GM12865 (cell line): ENCODE measurements around the gene PIAS1.

Experiments used
- DNase-seq: peaks from one replicate; pipeline ENCODE4 v3.0.0; 2010; ENCODE audit warnings: low read depth
- H3K4me3 ChIP-seq: 2 replicates; pipeline ENCODE4 v1.5.1; 2011; ENCODE audit warnings: mild to moderate bottlenecking, low read depth, low read length, control low read depth
- TF ChIP-seq, protein P1 (sequence below): IDR thresholded peaks from 2 replicates; pipeline ENCODE4 v1.5.1; 2011; ENCODE audit warnings: low read length, control low read depth, low read depth, inconsistent platforms; ENCODE audit not compliant: insufficient read depth; ENCODE audit errors: missing control alignments

Gene PIAS1

DNA sequence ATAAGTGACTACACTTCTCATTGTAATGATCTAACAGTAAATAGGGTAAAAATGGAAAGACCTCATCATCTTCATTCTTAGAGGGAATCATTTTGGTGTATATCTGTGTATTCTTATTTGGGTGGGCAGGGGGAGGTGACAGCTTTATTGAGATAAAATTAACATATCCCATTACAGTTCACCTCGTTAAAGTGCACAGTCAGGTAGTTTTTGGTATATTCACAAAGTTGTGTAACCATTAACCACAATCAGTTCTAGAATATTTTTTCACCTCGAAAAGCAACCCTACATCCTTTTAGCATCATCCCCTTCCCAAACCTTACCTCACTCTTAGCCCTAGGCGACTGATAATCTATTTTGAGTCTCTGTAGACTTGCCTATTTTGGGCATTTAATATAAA, 8.1 kb downstream of the PIAS1 start:
- DNase-seq, result no peak
- H3K4me3 ChIP-seq, result no peak overlapping the region
- TF ChIP-seq, protein P1, sequence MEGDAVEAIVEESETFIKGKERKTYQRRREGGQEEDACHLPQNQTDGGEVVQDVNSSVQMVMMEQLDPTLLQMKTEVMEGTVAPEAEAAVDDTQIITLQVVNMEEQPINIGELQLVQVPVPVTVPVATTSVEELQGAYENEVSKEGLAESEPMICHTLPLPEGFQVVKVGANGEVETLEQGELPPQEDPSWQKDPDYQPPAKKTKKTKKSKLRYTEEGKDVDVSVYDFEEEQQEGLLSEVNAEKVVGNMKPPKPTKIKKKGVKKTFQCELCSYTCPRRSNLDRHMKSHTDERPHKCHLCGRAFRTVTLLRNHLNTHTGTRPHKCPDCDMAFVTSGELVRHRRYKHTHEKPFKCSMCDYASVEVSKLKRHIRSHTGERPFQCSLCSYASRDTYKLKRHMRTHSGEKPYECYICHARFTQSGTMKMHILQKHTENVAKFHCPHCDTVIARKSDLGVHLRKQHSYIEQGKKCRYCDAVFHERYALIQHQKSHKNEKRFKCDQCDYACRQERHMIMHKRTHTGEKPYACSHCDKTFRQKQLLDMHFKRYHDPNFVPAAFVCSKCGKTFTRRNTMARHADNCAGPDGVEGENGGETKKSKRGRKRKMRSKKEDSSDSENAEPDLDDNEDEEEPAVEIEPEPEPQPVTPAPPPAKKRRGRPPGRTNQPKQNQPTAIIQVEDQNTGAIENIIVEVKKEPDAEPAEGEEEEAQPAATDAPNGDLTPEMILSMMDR, result no peak

DNA sequence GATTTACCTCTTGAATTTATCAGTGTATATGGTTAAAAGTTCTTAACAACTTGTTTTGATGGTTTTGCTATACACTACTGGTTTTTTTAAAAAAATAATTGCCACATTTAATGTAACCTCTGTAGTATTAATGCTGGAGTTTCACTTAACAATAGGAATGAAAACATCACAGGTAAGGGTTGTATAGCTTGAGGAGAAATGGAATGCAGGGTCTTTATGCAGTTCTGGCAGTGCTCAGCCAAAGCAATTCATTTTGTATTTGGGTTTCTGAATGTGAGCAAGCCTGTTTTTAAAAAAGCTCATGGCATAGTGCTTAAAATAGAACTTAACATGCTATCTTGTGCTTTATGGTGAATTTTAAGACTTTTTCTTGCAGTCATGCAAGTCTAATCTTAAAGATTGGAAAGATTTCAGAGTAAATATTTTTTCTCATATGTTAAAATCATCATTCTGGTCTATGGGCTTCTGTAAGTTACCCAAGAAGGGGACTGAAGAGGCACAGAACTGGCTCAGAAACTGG, 8.9 kb downstream of the PIAS1 start:
- TF ChIP-seq, protein P1, result no peak
- DNase-seq, result no peak
- H3K4me3 ChIP-seq, result no peak overlapping the region

DNA sequence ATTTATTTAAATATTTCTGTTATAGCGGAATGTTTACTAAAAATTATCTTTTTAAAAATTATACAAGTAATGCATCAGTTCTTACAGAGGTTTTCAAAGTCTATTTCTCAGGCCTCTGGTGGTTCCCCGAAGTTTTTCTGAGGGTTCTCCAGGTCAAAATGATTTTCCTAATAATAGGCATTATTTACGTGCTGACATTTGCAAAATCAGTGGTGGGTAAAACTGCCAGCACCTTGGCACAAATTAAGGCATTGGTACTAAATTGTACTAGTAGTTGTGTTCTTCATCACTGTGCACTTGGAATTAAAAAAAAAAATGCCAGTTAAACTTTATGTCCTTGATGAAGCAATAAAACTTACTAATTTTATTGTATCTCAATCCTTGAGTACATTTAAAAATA, 9.5 kb downstream of the PIAS1 start:
- TF ChIP-seq, protein P1, result no peak
- H3K4me3 ChIP-seq, result no peak overlapping the region
- DNase-seq, result no peak

DNA sequence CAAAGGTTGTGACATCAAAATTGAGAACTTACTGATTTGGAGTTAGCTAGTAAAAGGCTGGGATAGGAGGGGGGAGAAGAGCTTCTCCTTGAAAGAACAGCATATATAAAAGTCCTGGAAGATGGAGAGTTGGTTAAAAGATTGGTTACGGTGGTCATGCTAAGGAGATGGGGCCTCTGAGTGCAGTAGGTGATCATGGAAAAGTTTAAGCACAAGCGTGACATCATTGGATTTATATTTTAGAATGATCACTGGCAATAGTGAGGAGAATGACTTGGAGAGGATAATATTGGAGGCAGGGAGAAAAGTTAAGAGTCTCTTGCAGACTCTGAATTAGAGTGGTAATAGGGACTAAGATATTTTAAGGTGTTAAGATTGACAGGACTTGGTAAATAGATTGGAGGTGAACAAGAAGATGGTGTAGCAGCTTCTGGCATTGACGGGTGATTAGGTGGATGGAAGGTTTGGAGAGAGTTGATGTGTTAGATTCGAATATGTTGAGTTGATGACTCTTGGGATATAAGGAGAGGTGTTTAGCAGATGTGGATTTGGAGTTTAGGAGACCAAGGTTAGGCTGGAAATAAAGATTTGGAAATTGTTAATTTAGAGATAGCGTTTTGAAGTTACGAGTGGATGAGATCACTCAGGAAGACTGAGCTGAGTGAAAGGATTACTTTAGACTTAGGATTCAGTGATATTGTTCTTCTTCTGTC, 19.6 kb downstream of the PIAS1 start:
- H3K4me3 ChIP-seq, result no peak overlapping the region
- TF ChIP-seq, protein P1, result no peak

DNA sequence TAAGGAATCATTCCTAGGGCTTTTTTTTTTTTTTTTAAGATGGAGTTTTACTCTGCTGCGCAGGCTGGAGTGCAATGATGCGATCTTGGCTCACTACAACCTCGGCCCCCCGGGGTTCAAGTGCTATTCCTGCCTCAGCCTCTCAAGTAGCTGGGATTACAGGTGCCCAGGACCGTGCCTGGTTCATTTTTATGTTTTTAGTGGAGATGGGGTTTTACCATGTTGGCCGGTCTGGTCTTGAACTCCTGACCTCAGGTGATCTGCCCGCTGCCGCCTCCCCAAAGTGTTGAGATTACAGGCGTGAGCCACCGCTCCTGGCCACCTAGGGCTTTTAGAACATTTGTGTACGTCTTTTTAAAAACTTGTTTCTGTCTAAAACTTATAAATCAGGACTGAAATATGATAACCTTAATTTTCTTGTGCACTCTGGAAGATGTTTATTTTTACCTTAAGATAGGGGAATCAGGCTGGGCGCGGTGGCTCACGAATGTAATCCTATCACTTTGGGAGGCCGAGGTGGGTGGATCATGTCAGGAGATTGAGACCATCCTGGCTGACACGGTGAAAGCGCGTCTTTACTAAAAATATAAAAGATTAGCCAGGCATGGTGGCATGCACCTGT, 21.8 kb downstream of the PIAS1 start:
- no peak for DNase-seq
- TF ChIP-seq, protein P1, result no peak

More for the DNA sequence above, 19.6 kb downstream of the PIAS1 start:
- DNase-seq, result no peak

DNA sequence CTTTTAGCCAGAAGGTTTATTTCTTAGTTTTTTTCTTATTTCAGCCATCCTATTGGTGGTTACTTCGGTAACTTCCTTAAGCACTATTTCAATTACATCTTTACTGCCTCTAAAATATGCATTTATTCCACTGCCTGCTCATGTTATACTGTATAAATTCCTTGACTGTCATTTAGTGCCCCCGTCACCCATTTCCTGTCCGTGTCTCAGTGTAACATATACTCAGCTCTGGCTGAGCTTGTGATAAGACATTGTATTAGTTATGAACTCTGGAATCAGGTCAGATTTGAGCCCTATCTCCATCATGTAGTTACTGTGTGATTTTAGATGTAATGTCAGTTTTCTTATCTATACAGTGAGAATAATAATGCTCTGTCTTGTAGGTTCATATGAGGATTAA, 24.2 kb downstream of the PIAS1 start:
- no peak overlapping the region for H3K4me3 ChIP-seq
- DNase-seq, result no peak
- TF ChIP-seq, protein P1, result no peak

More for the DNA sequence above, 21.8 kb downstream of the PIAS1 start:
- H3K4me3 ChIP-seq, result no peak overlapping the region
